ENCODE measurements around the gene DAZAP2. TPM values are rescaled to one million over a fixed set of nuclear protein-coding genes. Genes with fewer than 3 reads are reported as not detected.
A peak's percentile ranks its signal among the peaks of the same experiment; 100 is the strongest.

Gene DAZAP2
- total and polyA plus RNA-seq, 9 of the 15 experiments (the other 6 are each of a cell fraction or from before 2014, with no cell fraction given) = 116 to 668 (median 227) TPM

DNA sequence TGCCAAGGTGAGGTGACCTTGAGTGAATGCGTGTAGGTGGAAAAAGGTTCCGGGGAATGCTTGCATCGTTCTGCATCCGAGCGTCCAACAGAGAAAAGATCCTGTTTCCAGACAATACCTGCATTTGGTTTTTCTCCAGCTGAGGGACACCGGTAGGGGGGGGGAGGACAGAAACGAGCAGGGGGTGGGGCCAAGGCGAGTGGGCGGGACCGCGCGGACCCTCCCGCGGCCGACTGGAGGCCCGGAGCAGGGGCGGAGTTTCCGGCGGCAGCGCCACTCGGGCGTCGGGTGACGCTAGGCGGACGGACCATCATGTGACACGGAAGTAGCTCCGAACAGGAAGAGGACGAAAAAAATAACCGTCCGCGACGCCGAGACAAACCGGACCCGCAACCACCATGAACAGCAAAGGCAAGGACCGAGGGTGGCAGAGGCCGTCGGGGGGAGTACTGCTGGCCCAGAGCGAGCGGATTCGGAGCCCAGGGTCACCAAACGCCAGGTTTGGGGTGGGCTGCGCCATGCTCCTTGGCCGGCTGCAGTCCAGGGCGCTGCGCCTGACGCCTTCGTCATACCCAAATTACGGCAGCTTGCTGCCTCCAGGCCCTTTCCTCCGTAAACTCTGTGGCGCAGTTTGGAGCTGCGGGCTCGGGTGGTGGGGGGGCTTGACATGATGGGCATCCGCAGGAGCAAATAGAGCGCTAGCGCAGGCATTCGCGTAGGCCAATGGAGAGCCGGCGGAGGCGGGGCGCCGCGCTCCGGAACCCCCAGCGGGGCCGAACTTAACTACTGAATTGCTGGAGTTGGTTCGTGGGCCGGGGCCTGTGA is at the start of gene DAZAP2 (continued):
- TF ChIP-seq KDM5B (IDR thresholded peaks at IDR 0.05; ENCODE audit: insufficient replicate concordance, low read depth, low read length) = peak; percentile 71
- TF ChIP-seq E2F3 (CRISPR knock-in tag; IDR thresholded peaks at IDR 0.05) = no peak; the same call in 1 of the 2 replicates
- TF ChIP-seq SMAD3 (CRISPR knock-in tag; conservative IDR thresholded peaks at IDR 0.05) = 0 out of 2 replicates have a peak, but pooled peaks have one; percentile 49
- TF ChIP-seq TCF3 (CRISPR knock-in tag; IDR thresholded peaks at IDR 0.05) = no peak
- 0 out of 2 replicates have a peak, but pooled peaks have one; percentile 34 for TF ChIP-seq ZNF143 (CRISPR knock-in tag; IDR thresholded peaks at IDR 0.05)
- TF ChIP-seq TCF7 (IDR thresholded peaks at IDR 0.05; ENCODE audit: borderline replicate concordance) = no peak; the same call in 1 of the 2 replicates
- peak; percentile 99 for TF ChIP-seq PHF8 (IDR thresholded peaks at IDR 0.05; ENCODE audit: borderline replicate concordance, low read length)
- no peak for TF ChIP-seq TCF7L2 (IDR thresholded peaks at IDR 0.05; ENCODE audit: low read depth, low read length)
- no peak for TF ChIP-seq HNRNPL (IDR thresholded peaks at IDR 0.05; ENCODE audit: low read depth, low read length)
- TF ChIP-seq SMC3 (conservative IDR thresholded peaks at IDR 0.05; ENCODE audit: insufficient read depth, low read depth, low read length) = 0 out of 2 replicates have a peak, but pooled peaks have one; percentile 5
- peak; percentile 41; the same call in 1 of the 2 replicates for TF ChIP-seq FOXM1 (IDR thresholded peaks at IDR 0.05; ENCODE audit: low read depth)
- TF ChIP-seq FOXM1 (CRISPR knock-in tag; IDR thresholded peaks at IDR 0.05; ENCODE audit: low read depth) = no peak
- TF ChIP-seq, protein P1, sequence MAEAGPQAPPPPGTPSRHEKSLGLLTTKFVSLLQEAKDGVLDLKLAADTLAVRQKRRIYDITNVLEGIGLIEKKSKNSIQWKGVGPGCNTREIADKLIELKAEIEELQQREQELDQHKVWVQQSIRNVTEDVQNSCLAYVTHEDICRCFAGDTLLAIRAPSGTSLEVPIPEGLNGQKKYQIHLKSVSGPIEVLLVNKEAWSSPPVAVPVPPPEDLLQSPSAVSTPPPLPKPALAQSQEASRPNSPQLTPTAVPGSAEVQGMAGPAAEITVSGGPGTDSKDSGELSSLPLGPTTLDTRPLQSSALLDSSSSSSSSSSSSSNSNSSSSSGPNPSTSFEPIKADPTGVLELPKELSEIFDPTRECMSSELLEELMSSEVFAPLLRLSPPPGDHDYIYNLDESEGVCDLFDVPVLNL (CRISPR knock-in tag; IDR thresholded peaks at IDR 0.05; ENCODE audit: low read depth) = no peak
- TF ChIP-seq, protein P2, sequence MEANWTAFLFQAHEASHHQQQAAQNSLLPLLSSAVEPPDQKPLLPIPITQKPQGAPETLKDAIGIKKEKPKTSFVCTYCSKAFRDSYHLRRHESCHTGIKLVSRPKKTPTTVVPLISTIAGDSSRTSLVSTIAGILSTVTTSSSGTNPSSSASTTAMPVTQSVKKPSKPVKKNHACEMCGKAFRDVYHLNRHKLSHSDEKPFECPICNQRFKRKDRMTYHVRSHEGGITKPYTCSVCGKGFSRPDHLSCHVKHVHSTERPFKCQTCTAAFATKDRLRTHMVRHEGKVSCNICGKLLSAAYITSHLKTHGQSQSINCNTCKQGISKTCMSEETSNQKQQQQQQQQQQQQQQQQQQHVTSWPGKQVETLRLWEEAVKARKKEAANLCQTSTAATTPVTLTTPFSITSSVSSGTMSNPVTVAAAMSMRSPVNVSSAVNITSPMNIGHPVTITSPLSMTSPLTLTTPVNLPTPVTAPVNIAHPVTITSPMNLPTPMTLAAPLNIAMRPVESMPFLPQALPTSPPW (CRISPR knock-in tag; IDR thresholded peaks at IDR 0.05) = peak; percentile 96
- TF ChIP-seq, protein P3, sequence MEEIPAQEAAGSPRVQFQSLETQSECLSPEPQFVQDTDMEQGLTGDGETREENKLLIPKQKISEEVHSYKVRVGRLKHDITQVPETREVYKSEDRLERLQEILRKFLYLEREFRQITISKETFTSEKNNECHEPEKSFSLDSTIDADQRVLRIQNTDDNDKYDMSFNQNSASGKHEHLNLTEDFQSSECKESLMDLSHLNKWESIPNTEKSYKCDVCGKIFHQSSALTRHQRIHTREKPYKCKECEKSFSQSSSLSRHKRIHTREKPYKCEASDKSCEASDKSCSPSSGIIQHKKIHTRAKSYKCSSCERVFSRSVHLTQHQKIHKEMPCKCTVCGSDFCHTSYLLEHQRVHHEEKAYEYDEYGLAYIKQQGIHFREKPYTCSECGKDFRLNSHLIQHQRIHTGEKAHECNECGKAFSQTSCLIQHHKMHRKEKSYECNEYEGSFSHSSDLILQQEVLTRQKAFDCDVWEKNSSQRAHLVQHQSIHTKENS (CRISPR knock-in tag; IDR thresholded peaks at IDR 0.05) = no peak
- TF ChIP-seq RBM22 (IDR thresholded peaks at IDR 0.05; ENCODE audit: low read depth, low read length, poor library complexity, severe bottlenecking) = peak; percentile 44
- TF ChIP-seq ZNF766 (CRISPR knock-in tag; conservative IDR thresholded peaks at IDR 0.05) = peak; percentile 19; the same call in 1 of the 2 replicates
- TF ChIP-seq ZNF224 (CRISPR knock-in tag; IDR thresholded peaks at IDR 0.05) = no peak
- TF ChIP-seq DMBX1 (CRISPR knock-in tag; IDR thresholded peaks at IDR 0.05; ENCODE audit: borderline replicate concordance) = no peak
- 0 out of 2 replicates have a peak, but pooled peaks have one; percentile 15 for TF ChIP-seq HSF4 (CRISPR knock-in tag; IDR thresholded peaks at IDR 0.05; ENCODE audit: borderline replicate concordance)
- TF ChIP-seq ERF (CRISPR knock-in tag; IDR thresholded peaks at IDR 0.05) = peak; percentile 81
- TF ChIP-seq, protein P4, sequence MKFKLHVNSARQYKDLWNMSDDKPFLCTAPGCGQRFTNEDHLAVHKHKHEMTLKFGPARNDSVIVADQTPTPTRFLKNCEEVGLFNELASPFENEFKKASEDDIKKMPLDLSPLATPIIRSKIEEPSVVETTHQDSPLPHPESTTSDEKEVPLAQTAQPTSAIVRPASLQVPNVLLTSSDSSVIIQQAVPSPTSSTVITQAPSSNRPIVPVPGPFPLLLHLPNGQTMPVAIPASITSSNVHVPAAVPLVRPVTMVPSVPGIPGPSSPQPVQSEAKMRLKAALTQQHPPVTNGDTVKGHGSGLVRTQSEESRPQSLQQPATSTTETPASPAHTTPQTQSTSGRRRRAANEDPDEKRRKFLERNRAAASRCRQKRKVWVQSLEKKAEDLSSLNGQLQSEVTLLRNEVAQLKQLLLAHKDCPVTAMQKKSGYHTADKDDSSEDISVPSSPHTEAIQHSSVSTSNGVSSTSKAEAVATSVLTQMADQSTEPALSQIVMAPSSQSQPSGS (CRISPR knock-in tag; IDR thresholded peaks at IDR 0.05) = no peak
- no peak for TF ChIP-seq CREBBP (IDR thresholded peaks at IDR 0.05; ENCODE audit: low read depth, low read length)

All from K562 (cell line).